Pons (tissue), 1 donor: ENCODE data around the gene DPM3.
"Not testable (repeated sequence)": the region's sequence is repeated elsewhere in the genome, so short reads cannot be mapped to it uniquely, and the experiment has no call there.

Experiments used
- DNase-seq: peaks from one replicate; pipeline ENCODE4 v3.0.0-alpha.2; 2016; ENCODE audit warnings: low spot score

The DPM3 gene

DNA sequence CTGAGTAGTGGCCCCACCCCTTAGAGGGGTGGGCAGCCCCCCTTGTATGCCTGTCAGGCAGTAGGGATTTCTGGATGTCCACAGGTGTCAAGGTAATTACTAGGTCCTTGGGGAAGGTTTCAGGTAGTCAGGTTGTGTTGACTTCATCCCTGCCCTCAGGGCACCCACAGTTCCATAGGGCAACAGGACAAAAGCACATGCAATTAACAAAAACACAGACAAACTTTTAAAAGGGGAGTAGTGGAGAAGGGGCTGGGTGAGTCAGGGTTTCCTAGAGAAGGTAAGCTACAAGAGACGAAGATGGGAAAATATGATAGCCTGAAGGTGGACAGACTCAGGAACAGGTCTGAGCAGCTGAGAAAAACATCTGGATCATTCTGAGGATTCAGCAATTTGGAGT, 18.7 kb upstream of the DPM3 start:
- DNase-seq = no peak

GRCh38 chr1:155155996-155156643, 15.8 kb upstream of the DPM3 start:
- DNase-seq = not testable (repeated sequence)

GRCh38 chr1:155145491-155145890, 5.2 kb upstream of the DPM3 start:
- DNase-seq = no peak

GRCh38 chr1:155141749-155142148, 1.4 kb upstream of the DPM3 start:
- no peak for DNase-seq

DNA sequence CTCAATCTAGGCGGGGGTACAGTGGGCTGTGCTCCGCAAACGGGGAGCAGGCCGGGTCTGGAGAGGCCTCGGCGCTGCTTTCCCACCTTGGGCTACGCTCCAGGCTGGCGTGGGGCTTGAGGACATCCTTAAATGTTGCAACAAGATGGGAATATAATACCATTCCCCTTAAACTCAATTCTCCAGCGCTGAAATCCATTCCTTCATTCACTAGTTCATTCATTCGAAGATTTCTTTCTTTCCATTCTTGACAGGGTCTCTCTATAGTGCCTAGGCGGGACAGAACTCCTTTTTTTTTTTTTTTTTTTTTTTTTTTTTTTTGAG, 261 bp upstream of the DPM3 start:
- DNase-seq = no peak

GRCh38 chr1:155137154-155137949, 3.0 kb downstream of the DPM3 start:
- no peak for DNase-seq

- no peak for DNase-seq
Observed at GRCh38 chr1:155136748-155137147, 3.6 kb downstream of the DPM3 start.

- peak; percentile 81 for DNase-seq
Observed at GRCh38 chr1:155135415-155136028, 4.8 kb downstream of the DPM3 start, which contains the start of gene SLC50A1. TSS of gene SLC50A1 (plus strand) at chr1:155135852. CDS start at chr1:155135912, 60 bp downstream.

DNA sequence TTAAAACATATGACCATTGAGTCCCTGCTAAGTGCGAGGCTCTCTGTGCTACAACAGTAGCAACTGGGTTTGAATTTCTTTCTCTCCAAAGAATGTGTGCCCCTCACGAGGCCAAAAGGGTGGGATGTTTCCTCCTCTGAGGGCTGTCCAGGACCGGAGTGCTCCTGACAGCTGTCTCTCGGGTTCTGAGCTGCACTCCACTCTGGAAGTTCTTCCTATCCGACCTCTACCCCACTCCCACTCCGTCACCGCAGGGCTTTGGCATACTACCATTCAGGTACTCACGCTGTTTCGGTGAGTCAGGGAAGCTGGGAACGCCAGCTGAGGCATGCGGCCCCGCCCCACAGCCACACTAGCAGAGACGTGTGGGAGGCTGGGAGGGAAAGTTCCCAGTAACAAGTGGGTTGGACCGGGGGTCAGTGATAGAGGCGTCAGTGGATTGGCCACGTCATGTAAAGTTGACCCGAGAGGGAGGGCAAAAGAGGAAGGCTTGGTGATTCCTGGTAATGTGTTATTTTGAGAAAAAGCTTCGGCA, 5.4 kb downstream of the DPM3 start:
- DNase-seq = peak; percentile 70

DNA sequence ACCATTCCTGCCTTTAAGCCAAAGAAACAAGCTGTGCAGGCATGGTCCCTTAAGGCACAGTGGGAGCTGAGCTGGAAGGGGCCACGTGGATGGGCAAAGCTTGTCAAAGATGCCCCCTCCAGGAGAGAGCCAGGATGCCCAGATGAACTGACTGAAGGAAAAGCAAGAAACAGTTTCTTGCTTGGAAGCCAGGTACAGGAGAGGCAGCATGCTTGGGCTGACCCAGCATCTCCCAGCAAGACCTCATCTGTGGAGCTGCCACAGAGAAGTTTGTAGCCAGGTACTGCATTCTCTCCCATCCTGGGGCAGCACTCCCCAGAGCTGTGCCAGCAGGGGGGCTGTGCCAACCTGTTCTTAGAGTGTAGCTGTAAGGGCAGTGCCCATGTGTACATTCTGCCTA, 6.0 kb downstream of the DPM3 start:
- DNase-seq = no peak

GRCh38 chr1:155133799-155134281, 6.5 kb downstream of the DPM3 start:
- DNase-seq = no peak

DNA sequence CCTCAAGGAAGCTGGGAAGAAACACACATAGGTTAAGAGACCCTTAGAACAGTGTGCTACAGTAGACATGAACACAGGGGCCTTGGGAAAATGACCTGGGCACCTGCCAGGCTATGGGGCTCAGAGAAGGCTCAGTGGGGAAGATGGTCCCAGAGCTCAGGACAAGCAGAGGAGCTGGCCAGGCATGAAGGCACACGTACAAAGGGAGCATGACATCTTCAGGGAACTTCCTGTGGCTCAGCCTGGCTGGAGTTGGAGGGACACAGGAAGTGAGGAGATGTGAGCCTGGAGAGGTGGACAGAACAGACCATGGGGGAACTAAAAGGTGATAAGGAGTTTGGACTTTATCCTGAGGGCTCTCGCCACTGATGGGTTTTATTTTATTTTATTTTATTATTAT, 8.5 kb downstream of the DPM3 start:
- DNase-seq = no peak

- DNase-seq = no peak
Observed at GRCh38 chr1:155131285-155131684, 9.0 kb downstream of the DPM3 start.

- no peak for DNase-seq
Observed at GRCh38 chr1:155130272-155131006, 9.9 kb downstream of the DPM3 start.

DNA sequence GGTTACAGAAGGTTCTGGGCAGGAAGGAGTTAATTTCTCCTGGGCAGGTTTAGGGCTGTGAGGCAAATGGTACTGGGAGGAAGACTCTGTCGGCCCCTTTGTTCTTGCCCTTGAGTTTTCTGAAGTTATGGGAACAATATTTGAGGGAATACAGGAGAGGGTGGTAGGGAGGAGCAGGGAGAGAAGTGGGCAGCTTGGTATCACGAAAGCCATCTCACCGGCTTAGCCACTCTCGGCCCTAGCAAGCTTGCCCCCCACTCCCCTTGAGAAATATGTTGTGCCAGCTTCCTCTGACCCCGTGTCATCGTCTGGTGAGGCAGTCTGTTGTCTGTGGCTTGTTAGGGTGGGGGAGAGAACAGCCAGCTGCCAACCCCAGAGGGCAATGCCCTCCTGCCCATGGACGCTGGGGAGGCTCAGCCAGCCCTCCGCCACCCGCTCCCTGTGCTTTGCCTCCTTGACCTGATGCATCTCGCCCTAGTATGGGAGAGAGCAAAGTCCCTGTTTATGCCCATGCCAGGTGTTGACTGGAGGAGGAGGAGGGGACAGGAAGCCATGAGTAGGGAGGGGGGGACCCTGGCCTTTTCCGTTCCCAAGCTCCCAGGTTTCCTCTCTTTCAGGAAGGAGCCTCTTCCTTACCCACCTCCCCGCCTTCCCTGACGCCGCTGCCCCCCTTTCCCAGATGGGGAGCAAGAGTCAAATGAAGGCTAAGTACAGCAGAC, 11.4 kb downstream of the DPM3 start:
- DNase-seq = peak; percentile 65

- no peak for DNase-seq
Observed at GRCh38 chr1:155127967-155128754, 12.2 kb downstream of the DPM3 start.

GRCh38 chr1:155127105-155127966, 13.0 kb downstream of the DPM3 start, which contains the start of gene EFNA1:
TSS of gene EFNA1 (plus strand) at chr1:155127876. CDS start at chr1:155127978, 102 bp downstream.
- peak; percentile 99 for DNase-seq

- no peak for DNase-seq
Observed at GRCh38 chr1:155126556-155127104, 13.7 kb downstream of the DPM3 start.

DNA sequence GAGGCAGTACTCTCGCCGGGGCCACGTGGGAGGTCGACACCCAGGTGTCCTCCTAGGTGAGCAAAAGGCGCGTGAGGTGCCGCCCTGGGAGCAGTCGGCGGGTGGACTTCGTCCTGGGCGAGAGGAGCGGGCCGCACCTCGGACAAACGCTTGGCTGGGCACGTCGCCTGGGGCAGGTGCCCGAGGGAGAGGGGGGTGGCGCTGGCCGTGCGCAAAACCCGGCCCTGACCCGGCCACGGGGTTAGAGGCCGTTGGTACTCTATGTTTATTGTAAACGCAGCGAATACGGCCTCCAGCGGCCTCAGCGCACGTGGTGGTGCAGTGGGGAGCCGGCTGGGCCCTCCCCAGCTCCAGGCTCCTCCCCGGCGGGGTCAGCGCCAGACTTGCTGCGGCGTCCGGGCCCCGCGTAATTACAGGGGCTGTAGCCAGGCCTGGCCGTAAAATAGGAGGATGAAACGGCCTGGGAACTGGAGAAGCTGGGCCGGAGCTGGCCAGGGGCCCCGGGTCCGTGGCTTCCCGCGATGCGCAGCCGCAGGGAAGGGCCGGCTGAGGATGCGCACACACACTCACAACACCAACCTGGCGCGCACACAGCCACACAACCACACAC, 14.3 kb downstream of the DPM3 start:
- peak; percentile 72 for DNase-seq
